A549 (cell line): ENCODE data around the gene CRYGB. TPM values are rescaled to one million over a fixed set of nuclear protein-coding genes. Genes with fewer than 3 reads are reported as not detected.

Experiments
- ATAC-seq, 2 experiments: fragments of 200-7000 bp in 1 of 2; fragments of >200 bp in 1 of 2; cut with Nextera tagmentation in 1 of 2; cut with Tn5 transposase in 1 of 2; 3 replicates each; pipeline versions ENCODE4 v1.8.0 to v1.9.1; 2018 to 2020; ENCODE audit warnings: mild to moderate bottlenecking in 1 of 2, moderate library complexity in 1 of 2
- CTCF ChIA-PET: fragments of 300-600 bp; sonication (Branson Sonifier 250); formaldehyde crosslinking; extraction: SDS; loops from one replicate; lab custom pipeline; 2021; ENCODE audit warnings: antibody characterized with exemption, inconsistent platforms; lab: Yijun Ruan, JAX
- POLR2A ChIA-PET: fragments of 350-600 bp; formaldehyde crosslinking; extraction: SDS; loops from one replicate; lab custom pipeline; 2021; ENCODE audit warnings: antibody characterized with exemption, inconsistent platforms; lab: Yijun Ruan, JAX
- DNase-seq, 2 experiments: peaks; one replicate each; pipeline versions ENCODE4 v3.0.0 to v3.0.0-alpha.2; 2011 to 2016; ENCODE audit warnings: low read depth in 1 of 2, low spot score in 1 of 2
- FAIRE-seq: peaks from 2 replicates; lab custom pipeline; 2011; peaks lifted over from hg19 to GRCh38; lab: Jason Lieb, UNC
- H3K27ac ChIP-seq, 2 experiments: fragments of >200 bp; sonication (Bioruptor Twin); formaldehyde crosslinking; 3 replicates each; pipeline ENCODE4 v1.5.1; 2016 to 2017
- H3K4me1 ChIP-seq: fragments of >200 bp; sonication (Bioruptor Twin); formaldehyde crosslinking; 3 replicates; pipeline ENCODE4 v1.6.1; 2016
- H3K4me2 ChIP-seq: fragments of >200 bp; sonication (Bioruptor Twin); formaldehyde crosslinking; 3 replicates; pipeline ENCODE4 v1.6.1; 2016
- H3K4me3 ChIP-seq: fragments of >200 bp; sonication (Bioruptor Twin); formaldehyde crosslinking; 3 replicates; pipeline ENCODE4 v1.5.1; 2016
- H3K9me3 ChIP-seq: fragments of >200 bp; sonication (Bioruptor Twin); formaldehyde crosslinking; 3 replicates; pipeline ENCODE4 v1.6.1; 2016
- CBX2 ChIP-seq: fragments of 200-600 bp; sonication (generic); IDR thresholded peaks from 2 replicates; pipeline ENCODE4 v1.6.1; 2016; ENCODE audit warnings: low read depth, mild to moderate bottlenecking, borderline replicate concordance
- ESRRA ChIP-seq: fragments of 150-350 bp; IDR thresholded peaks from 2 replicates; pipeline ENCODE4 v1.6.1; 2014; ENCODE audit warnings: mild to moderate bottlenecking, low read length, borderline replicate concordance
- HDAC2 ChIP-seq: fragments of 200-600 bp; sonication (generic); IDR thresholded peaks from 2 replicates; pipeline ENCODE4 v1.6.1; 2016
- HEYL ChIP-seq: fragments of 250-450 bp; sonication (Bioruptor Pico); IDR thresholded peaks from 2 replicates; pipeline ENCODE4 v1.8.0; 2021; ENCODE audit warnings: mild to moderate bottlenecking, moderate library complexity
- HOXB5 ChIP-seq: fragments of 250-450 bp; sonication (Bioruptor Pico); IDR thresholded peaks from 2 replicates; pipeline ENCODE4 v1.5.0; 2020; ENCODE audit warnings: mild to moderate bottlenecking, moderate library complexity
- JUN ChIP-seq, 2 experiments: fragments of >200 bp; sonication (Bioruptor Twin); formaldehyde crosslinking; IDR thresholded peaks; 2 replicates in 1 of 2; 3 replicates in 1 of 2; pipeline ENCODE4 v1.6.1; 2016 to 2017
- MAZ ChIP-seq: fragments of 150-350 bp; IDR thresholded peaks from 2 replicates; pipeline ENCODE4 v1.6.1; 2014; ENCODE audit warnings: antibody characterized with exemption, low read depth, low read length, borderline replicate concordance
- NFE2L2 ChIP-seq: fragments of 150-350 bp; conservative IDR thresholded peaks from 2 replicates; pipeline ENCODE4 v1.6.1; 2014; ENCODE audit warnings: low read length
- POLR2AphosphoS2 ChIP-seq: conservative IDR thresholded peaks from 2 replicates; pipeline ENCODE4 v1.6.1; 2012; ENCODE audit warnings: low read length, improper control_type of control experiment, inconsistent platforms
- RAD21 ChIP-seq, 2 experiments: fragments of >200 bp in 1 of 2; sonication (Bioruptor Twin) in 1 of 2; formaldehyde crosslinking in 1 of 2; IDR thresholded peaks in 1 of 2; conservative IDR thresholded peaks in 1 of 2; 2 replicates in 1 of 2; 3 replicates in 1 of 2; pipeline ENCODE4 v1.6.1; 2012 to 2018; ENCODE audit warnings: inconsistent platforms in 1 of 2
- RARB ChIP-seq: fragments of 250-450 bp; sonication (Bioruptor Pico); IDR thresholded peaks from 2 replicates; pipeline ENCODE4 v1.8.0; 2021; ENCODE audit warnings: mild to moderate bottlenecking, moderate library complexity
- SMC3 ChIP-seq: fragments of >200 bp; sonication (Bioruptor Twin); formaldehyde crosslinking; IDR thresholded peaks from 3 replicates; pipeline ENCODE4 v1.6.1; 2018; ENCODE audit warnings: inconsistent platforms
- TFCP2L1 ChIP-seq: fragments of 250-450 bp; sonication (Bioruptor Pico); IDR thresholded peaks from 2 replicates; pipeline ENCODE4 v1.5.0; 2021; ENCODE audit warnings: mild to moderate bottlenecking
- TP53 ChIP-seq: fragments of 250-450 bp; sonication (Bioruptor Pico); IDR thresholded peaks from 2 replicates; pipeline ENCODE4 v1.5.0; 2021; ENCODE audit warnings: mild to moderate bottlenecking, moderate library complexity
- ZC3H11A ChIP-seq: fragments of 450-650 bp; IDR thresholded peaks from 2 replicates; pipeline ENCODE4 v1.6.1; 2014; ENCODE audit warnings: antibody characterized with exemption, mild to moderate bottlenecking
- ZNF302 ChIP-seq: fragments of 250-450 bp; sonication (Bioruptor Pico); IDR thresholded peaks from 2 replicates; pipeline ENCODE4 v1.9.0; 2021; ENCODE audit warnings: inconsistent platforms, mild to moderate bottlenecking, moderate library complexity
- WGBS: methylation state at CpG from one replicate; pipeline ENCODE4 v1.1.6; 2017; ENCODE audit errors: missing lambda C conversion rate; 5-methylcytosine and 5-hydroxymethylcytosine counted together
- polyA plus RNA-seq, 4 experiments: library from polyadenylated mRNA; depleted of rRNA in 3 of 4; stranded (reverse); fragments of >200 nt; fragmentation: RNase III in 1 of 4; extraction: RNeasy Plus Mini Kit Qiagen cat#74134 plus additional on column Dnase treatment in 1 of 4; gene quantifications; 2 replicates in 3 of 4; 3 replicates in 1 of 4; pipeline ENCODE4 v1.2.3, GENCODE V29; 2011 to 2017
- TF ChIP-seq, protein P1 (sequence below): fragments of >200 bp; sonication (Bioruptor Twin); formaldehyde crosslinking; IDR thresholded peaks from 3 replicates; pipeline ENCODE4 v1.6.1; 2016
- TF ChIP-seq, protein P2 (sequence below): fragments of 450-650 bp; IDR thresholded peaks from 2 replicates; pipeline ENCODE4 v1.6.1; 2014; ENCODE audit warnings: antibody characterized with exemption
- TF ChIP-seq, protein P3 (sequence below): fragments of >200 bp; sonication (Bioruptor Twin); formaldehyde crosslinking; IDR thresholded peaks from 3 replicates; pipeline ENCODE4 v1.5.1; 2016
- TF ChIP-seq, protein P4 (sequence below): IDR thresholded peaks from 2 replicates; pipeline ENCODE4 v1.6.1; 2012; ENCODE audit warnings: low read depth, borderline replicate concordance

Gene CRYGB
- polyA plus RNA-seq, 2 of the 4 experiments (the other 2 are of a cell fraction), result not detected

DNA sequence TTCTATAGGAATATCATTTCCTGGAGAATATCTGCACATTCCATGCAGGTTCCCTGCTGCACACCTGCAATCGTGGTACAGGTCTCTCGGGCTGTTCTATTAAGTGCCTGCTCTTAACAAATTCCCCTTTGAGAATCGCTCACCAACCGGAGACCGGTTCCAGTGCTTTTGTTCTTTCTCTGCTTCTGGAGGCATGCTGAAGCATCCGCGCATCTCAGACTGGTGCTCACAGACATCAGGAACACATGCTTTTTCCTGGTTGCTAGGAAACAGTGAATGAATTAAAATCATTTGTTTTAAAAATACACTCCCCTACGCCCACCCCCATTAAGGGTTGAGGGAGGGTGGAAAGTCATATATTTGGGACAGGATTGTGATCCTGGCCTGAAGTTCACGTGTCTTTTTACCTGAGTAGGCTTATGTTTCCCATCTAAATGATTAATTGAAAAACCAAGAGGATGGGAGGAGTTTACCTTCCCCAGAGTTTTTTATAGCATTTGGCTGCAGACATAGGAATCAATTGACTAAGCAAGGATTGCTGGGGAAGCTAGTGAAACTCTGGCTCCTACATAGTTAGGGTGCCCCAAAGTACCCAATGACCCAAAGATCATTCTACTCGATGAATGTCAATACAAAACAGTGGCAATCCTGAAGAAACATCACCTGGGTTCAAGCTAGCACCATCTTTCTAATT, 44.0 kb upstream of the CRYGB start, which contains the start of gene C2orf80:
Gene C2orf80, minus strand, starts transcription at position 221 of the 694 bp plus-strand sequence. CDS start 3,044 bp downstream, outside the sequence.
- no peaks in the 10 kb centered on the region for H3K4me1 ChIP-seq
- no peak within 1 kb of the TSS for H3K27ac ChIP-seq
- ATAC-seq (no peak), FAIRE-seq (no peak), DNase-seq (no peak)
- POLR2A ChIA-PET, result no interaction called here
- no peak within 1 kb of the TSS for H3K4me2 ChIP-seq
- TF ChIP-seq ZC3H11A, result no peak
- TF ChIP-seq, protein P1, sequence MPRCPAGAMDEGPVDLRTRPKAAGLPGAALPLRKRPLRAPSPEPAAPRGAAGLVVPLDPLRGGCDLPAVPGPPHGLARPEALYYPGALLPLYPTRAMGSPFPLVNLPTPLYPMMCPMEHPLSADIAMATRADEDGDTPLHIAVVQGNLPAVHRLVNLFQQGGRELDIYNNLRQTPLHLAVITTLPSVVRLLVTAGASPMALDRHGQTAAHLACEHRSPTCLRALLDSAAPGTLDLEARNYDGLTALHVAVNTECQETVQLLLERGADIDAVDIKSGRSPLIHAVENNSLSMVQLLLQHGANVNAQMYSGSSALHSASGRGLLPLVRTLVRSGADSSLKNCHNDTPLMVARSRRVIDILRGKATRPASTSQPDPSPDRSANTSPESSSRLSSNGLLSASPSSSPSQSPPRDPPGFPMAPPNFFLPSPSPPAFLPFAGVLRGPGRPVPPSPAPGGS, result no peak
- TF ChIP-seq CBX2, result no peak
- H3K9me3 ChIP-seq, result no peaks in the 10 kb centered on the region
- WGBS, result 69% methylated on average over 10 of the region's 10 CpGs
- CTCF ChIA-PET, result interaction anchor here (2.4 kb wide), 1 partner anchor 15 kb away, joined by 8 read pairs; no protein-coding TSS in a partner anchor
- no peak within 1 kb of the TSS for H3K4me3 ChIP-seq

DNA sequence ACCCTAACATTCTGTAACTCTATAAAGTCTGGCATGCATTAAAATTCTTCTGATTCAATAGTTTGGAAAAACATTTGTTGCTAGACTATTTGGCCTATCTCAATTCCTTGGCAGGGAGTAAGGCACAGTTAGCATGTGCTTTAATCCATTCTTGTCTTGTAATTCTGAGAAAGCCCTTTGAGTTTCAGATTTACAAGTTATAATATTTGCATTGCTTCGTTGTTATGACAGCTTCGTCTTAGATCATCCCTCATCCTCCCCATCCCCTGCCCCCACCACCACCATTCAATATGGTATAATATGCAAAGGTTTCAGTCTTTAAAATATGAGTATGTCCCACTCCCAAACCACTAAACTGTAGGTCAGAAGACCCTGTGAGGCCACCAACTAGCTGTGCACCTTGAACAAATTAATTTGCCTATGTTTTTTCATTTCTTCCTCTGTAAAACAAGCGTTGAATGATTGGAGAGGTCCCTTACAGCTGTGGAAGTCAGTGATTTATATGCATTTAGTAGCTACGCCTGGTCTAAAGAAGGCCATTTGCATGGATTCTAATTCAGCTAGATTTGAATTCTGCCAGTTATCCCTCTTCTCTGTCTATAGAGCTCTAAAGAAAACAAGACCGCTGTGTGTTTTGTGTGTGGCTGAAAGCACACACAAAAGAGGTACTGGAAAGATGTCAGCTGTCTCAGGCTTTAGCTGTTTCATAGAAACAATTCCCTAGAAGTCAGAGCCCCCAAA, 43.3 kb upstream of the CRYGB start:
- H3K4me3 ChIP-seq, result no peak overlapping the region
- no peaks in the 10 kb centered on the region for H3K9me3 ChIP-seq
- 69% methylated on average over 5 of the region's 5 CpGs for WGBS
- H3K4me2 ChIP-seq, result no peak overlapping the region
- FAIRE-seq (no peak), ATAC-seq (no peak), DNase-seq (no peak)
- ChIA-PET POLR2A (no interaction called here), CTCF (interaction anchor here (2.4 kb wide), 1 partner anchor 14 kb away, joined by 8 read pairs; no protein-coding TSS in a partner anchor)
- H3K4me1 ChIP-seq, result no peaks in the 10 kb centered on the region
- no peak overlapping the region for H3K27ac ChIP-seq
- TF ChIP-seq HOXB5 (CRISPR knock-in tag) (no peak), HEYL (CRISPR knock-in tag) (no peak), ESRRA (no peak), MAZ (no peak), HDAC2 (no peak), CBX2 (no peak), POLR2AphosphoS2 (no peak), ZNF302 (CRISPR knock-in tag) (no peak), RAD21 (conservative IDR thresholded peaks at IDR 0.05 in 1 of 2, IDR thresholded peaks at IDR 0.05 in 1 of 2) (no peak), JUN (IDR thresholded peaks at IDR 0.05) (no peak), NFE2L2 (no peak), TP53 (CRISPR knock-in tag) (no peak)
- TF ChIP-seq, protein P2, sequence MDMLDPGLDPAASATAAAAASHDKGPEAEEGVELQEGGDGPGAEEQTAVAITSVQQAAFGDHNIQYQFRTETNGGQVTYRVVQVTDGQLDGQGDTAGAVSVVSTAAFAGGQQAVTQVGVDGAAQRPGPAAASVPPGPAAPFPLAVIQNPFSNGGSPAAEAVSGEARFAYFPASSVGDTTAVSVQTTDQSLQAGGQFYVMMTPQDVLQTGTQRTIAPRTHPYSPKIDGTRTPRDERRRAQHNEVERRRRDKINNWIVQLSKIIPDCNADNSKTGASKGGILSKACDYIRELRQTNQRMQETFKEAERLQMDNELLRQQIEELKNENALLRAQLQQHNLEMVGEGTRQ, result no peak
- TF ChIP-seq, protein P3, sequence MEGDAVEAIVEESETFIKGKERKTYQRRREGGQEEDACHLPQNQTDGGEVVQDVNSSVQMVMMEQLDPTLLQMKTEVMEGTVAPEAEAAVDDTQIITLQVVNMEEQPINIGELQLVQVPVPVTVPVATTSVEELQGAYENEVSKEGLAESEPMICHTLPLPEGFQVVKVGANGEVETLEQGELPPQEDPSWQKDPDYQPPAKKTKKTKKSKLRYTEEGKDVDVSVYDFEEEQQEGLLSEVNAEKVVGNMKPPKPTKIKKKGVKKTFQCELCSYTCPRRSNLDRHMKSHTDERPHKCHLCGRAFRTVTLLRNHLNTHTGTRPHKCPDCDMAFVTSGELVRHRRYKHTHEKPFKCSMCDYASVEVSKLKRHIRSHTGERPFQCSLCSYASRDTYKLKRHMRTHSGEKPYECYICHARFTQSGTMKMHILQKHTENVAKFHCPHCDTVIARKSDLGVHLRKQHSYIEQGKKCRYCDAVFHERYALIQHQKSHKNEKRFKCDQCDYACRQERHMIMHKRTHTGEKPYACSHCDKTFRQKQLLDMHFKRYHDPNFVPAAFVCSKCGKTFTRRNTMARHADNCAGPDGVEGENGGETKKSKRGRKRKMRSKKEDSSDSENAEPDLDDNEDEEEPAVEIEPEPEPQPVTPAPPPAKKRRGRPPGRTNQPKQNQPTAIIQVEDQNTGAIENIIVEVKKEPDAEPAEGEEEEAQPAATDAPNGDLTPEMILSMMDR, result no peak

DNA sequence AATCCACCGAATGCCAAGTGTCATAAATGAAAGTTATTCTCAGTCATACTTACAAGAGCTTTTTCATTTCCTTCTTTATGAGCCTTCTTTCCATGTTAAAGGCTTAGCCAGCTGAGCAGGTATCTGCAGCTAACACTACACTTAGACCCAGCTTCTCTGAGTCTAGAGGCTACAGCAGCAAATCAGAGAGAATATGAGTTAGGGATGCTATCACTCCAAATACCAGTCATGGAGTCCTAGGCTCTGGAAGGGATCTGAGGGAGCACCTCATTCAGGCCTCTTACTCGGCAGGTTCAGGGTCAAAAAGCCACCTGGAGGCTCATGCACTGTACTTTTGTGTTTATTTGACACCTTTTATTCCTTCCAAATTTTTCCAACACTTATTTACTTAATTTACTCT, 40.9 kb upstream of the CRYGB start:
- 71% methylated on average over 2 of the region's 2 CpGs for WGBS
- H3K9me3 ChIP-seq, result no peaks in the 10 kb centered on the region
- no peak overlapping the region for H3K4me3 ChIP-seq
- CTCF ChIA-PET, result interaction anchor here (2.1 kb wide), 1 partner anchor 11 kb away, joined by 13 read pairs; no protein-coding TSS in a partner anchor
- ATAC-seq (no peak), DNase-seq (no peak), FAIRE-seq (no peak)
- H3K4me1 ChIP-seq, result no peaks in the 10 kb centered on the region
- POLR2A ChIA-PET, result no interaction called here
- H3K4me2 ChIP-seq, result no peak overlapping the region
- TF ChIP-seq, protein P4, sequence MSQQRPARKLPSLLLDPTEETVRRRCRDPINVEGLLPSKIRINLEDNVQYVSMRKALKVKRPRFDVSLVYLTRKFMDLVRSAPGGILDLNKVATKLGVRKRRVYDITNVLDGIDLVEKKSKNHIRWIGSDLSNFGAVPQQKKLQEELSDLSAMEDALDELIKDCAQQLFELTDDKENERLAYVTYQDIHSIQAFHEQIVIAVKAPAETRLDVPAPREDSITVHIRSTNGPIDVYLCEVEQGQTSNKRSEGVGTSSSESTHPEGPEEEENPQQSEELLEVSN, result no peak
- TF ChIP-seq SMC3 (no peak), HDAC2 (no peak), RARB (no peak), TFCP2L1 (CRISPR knock-in tag) (no peak)
- no peak overlapping the region for H3K27ac ChIP-seq
